GM12892 (cell line): Measurements from ENCODE around the gene UGT1A8.
"Not testable (repeated sequence)": the region's sequence is repeated elsewhere in the genome, so short reads cannot be mapped to it uniquely, and the experiment has no call there.

ENCODE experiments used
- DNase-seq: peaks from one replicate; pipeline ENCODE4 v3.0.0; 2011; ENCODE audit not compliant: insufficient read length
- FAIRE-seq: peaks from 2 replicates; lab custom pipeline; 2011; peaks lifted over from hg19 to GRCh38; lab: Jason Lieb, UNC
- POLR2A ChIP-seq: IDR thresholded peaks from 2 replicates; pipeline ENCODE4 v1.6.1; 2011; ENCODE audit warnings: low read depth, low read length, control low read depth
- POLR2AphosphoS5 ChIP-seq: IDR thresholded peaks from 2 replicates; pipeline ENCODE4 v1.6.1; 2011; ENCODE audit warnings: low read depth, low read length, control low read depth
- TAF1 ChIP-seq: IDR thresholded peaks from 2 replicates; pipeline ENCODE4 v1.6.1; 2011; ENCODE audit warnings: low read depth, mild to moderate bottlenecking, control low read depth, low read length, borderline replicate concordance

Gene UGT1A8

DNA sequence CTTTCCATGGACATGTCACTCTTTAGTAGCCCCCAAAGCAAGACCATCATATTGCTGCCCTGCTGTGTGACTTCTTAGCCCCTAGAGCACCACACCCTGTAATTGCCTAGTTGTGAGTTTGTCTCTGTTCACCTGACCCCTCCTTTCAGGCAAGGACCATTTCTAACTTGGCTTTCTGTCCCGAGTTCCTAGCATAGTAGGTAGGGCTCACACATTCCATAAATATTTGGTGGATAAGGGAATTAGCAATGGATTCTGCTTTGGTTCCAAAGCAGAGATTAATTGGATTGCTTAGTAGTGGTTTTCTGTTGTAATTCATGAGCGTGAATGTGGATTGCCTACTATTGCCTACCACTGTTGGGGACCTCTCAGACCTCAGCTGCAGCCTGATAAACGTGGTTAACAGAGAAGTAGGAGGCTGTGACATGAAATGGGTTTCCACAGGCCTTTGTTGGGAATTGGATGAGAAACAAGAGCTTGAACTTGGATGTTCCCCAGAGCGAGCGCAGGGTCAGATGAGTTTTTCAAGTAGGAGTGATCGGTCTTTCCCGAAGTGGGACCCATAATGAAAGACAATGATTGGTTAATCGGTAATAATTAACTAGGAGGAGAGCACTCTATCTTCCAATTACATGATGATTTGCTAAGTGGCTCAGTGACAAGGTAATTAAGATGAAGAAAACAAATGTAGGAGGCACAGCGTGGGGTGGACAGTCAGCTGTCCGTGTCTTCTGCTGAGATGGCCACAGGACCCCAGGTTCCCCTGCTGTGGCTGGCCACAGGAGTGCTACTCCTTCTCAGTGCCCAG is 129.2 kb downstream of the UGT1A8 start:
- TF ChIP-seq POLR2A (no peak), TAF1 (no peak), POLR2AphosphoS5 (no peak)
- DNase-seq (no peak), FAIRE-seq (no peak)

DNA sequence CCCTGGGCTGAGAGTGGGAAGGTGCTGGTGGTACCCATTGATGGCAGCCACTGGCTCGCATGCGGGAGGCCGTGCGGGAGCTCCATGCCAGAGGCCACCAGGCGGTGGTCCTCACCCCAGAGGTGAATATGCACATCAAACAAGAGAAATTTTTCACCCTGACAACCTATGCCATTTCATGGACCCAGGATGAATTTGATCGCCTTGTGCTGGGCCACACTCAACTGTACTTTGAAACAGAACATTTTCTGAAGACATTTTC is 129.8 kb downstream of the UGT1A8 start:
- FAIRE-seq (no peak), DNase-seq (no peak)
- TF ChIP-seq TAF1 (no peak), POLR2AphosphoS5 (no peak), POLR2A (no peak)

- not testable (repeated sequence) for FAIRE-seq, DNase-seq
Measured at GRCh38 chr2:233750689-233751088, 133.3 kb downstream of the UGT1A8 start.

GRCh38 chr2:233751212-233752009 is 134.0 kb downstream of the UGT1A8 start:
- not testable (repeated sequence) for FAIRE-seq, DNase-seq

DNA sequence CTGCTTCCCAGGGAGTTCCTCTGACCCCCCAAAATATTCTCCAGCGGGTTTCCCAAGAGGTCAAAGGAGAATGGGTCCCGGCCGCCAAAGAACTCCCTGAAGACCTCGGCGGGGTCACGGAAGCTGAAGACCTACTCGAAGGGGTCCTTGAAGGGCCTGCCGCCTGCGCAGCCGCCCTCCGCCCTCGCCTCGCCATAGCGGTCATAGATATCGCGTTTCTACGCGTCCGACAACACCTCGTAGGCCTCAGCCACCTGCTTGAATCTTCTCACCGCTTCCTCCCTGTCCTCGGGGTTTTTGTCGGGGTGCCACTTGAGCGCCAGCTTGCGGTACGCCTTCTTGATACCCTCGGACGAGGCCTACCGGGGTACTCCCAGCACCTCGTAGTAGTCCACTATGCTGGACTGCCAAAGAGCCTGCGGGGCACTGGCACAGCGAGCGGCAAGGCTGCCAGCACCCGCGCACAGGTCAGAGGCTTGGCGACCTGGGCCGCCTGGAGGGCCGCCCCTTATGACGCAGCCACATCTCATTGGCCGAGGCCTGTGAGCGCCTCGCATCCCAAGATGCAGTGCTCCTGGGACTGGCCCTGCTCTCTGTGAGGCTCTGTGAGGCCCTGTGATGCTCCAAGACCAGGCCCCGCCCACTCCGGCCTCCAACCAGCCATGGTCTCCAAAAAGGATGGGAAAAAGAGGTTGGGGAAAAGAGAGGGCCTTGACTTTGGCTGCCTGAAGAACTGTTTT is 137.6 kb downstream of the UGT1A8 start:
- FAIRE-seq (no peak), DNase-seq (no peak)
- TF ChIP-seq POLR2A (no peak), TAF1 (no peak), POLR2AphosphoS5 (no peak)

DNA sequence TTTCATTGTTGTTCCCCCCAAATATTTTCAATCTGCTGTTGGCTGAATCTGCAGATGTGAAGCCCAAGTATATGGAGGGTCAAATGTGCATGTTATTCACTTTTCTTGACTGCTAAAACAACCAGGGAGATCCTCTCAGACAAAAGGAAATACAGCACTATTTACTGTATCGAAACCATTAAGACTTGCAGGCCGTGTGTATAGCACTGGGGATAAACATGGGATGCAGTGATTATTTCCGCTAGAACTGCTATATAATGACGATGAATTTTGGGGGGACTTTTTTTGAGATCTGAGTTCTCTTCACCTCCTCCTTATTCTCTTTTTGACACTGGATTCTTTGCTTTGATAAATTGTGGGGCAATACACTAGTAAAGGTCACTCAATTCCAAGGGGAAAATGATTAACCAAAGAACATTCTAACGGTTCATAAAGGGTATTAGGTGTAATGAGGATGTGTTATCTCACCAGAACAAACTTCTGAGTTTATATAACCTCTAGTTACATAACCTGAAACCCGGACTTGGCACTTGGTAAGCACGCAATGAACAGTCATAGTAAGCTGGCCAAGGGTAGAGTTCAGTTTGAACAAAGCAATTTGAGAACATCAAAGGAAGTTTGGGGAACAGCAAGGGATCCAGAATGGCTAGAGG is 139.1 kb downstream of the UGT1A8 start:
- DNase-seq = no peak
- no peak for FAIRE-seq
- no peak for TF ChIP-seq POLR2AphosphoS5
- TF ChIP-seq TAF1 = no peak
- no peak for TF ChIP-seq POLR2A

DNA sequence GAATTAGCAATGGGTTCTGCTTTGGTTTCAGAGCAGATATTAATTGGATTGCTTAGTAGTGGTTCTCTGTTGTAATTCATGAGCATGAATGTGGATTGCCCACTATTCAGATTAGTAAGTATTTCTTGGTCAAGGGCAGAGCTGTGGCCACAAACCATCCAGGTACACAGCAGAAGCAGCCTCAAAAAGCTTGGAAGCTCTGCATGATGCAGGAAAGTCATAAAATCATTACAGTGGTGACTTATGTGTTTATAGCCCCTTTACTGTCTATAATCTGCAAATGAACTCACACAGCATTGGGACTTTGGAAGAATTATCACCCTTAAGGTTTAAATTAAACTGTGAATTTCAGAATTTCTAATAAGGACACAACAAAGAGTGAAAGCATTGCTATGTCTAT is 140.7 kb downstream of the UGT1A8 start:
- TF ChIP-seq POLR2A (no peak), POLR2AphosphoS5 (no peak)
- FAIRE-seq = no peak
- DNase-seq = no peak

GRCh38 chr2:233758849-233759248 is 141.4 kb downstream of the UGT1A8 start:
- DNase-seq = no peak
- no peak for TF ChIP-seq TAF1
- no peak for TF ChIP-seq POLR2AphosphoS5
- no peak for TF ChIP-seq POLR2A
- FAIRE-seq = no peak

DNA sequence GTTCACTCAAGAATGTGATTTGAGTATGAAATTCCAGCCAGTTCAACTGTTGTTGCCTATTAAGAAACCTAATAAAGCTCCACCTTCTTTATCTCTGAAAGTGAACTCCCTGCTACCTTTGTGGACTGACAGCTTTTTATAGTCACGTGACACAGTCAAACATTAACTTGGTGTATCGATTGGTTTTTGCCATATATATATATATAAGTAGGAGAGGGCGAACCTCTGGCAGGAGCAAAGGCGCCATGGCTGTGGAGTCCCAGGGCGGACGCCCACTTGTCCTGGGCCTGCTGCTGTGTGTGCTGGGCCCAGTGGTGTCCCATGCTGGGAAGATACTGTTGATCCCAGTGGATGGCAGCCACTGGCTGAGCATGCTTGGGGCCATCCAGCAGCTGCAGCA is 142.6 kb downstream of the UGT1A8 start, which contains the start of gene UGT1A1:
UGT1A1 (plus strand) TSS at position 228 of the 400 bp plus-strand sequence; CDS start at position 246, 18 bp downstream.
- FAIRE-seq (no peak), DNase-seq (no peak)
- TF ChIP-seq POLR2A = no peak

- TF ChIP-seq POLR2A (no peak), POLR2AphosphoS5 (no peak), TAF1 (no peak)
- FAIRE-seq = no peak
- no peak for DNase-seq
Measured at GRCh38 chr2:233761040-233761769, 143.8 kb downstream of the UGT1A8 start.

DNA sequence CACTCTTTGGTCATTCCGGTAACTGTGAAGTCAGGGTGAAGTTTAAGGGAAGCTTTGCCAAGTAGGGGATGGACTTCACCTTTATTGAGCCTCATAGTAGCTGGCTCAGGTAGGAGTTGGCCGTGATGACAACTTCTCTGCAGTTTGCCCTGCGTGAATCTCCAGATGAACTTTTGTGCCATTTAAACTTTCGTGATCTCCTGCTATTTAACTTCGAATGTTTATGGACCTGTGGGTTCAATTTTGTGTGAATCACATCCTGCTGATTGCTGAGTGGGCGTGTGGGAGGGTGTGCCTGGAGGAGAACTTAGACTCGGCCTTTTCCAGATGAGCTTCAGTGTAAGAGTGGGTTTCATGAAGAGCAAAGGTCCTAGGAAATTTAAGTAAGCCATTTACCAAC is 146.8 kb downstream of the UGT1A8 start:
- no peak for FAIRE-seq
- TF ChIP-seq POLR2A (no peak), POLR2AphosphoS5 (no peak), TAF1 (no peak)
- no peak for DNase-seq
